ENCODE results near the gene SH3BP5L.
"Not testable (repeated sequence)": the region's sequence is repeated elsewhere in the genome, so short reads cannot be mapped to it uniquely, and the experiment has no call there.

SH3BP5L gene

DNA sequence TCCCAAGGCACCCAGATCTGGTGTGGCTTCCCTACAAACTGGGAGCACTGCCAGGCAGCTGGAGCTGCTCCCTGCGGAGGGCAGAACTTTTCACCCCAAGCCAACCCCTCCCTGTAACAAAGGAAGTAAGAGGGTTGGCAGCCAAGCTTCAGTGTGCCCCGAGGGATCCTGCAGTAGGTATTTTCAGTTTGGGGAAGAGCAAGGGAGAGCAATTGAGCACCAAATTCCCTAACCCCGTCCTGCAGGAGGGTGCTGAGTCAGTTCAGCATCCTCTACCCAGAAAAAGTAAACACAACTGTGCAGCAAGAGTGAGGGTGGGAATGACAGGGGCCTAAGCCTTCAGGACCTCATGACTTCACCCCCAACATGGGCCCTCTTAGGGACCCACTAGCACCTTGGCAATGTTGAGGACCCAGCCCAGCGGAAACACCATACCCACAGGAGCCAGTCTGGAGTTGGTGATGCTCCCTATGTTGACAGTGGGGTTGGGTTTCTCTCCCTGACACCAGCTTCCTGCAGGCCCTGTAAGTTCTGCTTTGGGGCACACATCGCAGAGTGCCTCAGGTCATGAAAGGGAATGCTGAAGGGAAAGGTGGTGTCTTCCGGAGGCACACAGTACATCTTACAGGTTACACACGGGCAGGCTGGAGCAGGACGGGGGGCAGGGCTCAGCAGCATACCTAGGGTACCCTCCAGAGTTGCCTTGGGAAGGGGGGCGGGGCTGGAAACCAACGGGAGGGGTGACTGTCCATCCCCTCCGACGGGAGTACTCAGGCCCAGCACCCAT lies 14.8 kb downstream of the SH3BP5L start:
- no peak for DNase-seq (ENCODE audit: low read depth in 2 of 2)

DNA sequence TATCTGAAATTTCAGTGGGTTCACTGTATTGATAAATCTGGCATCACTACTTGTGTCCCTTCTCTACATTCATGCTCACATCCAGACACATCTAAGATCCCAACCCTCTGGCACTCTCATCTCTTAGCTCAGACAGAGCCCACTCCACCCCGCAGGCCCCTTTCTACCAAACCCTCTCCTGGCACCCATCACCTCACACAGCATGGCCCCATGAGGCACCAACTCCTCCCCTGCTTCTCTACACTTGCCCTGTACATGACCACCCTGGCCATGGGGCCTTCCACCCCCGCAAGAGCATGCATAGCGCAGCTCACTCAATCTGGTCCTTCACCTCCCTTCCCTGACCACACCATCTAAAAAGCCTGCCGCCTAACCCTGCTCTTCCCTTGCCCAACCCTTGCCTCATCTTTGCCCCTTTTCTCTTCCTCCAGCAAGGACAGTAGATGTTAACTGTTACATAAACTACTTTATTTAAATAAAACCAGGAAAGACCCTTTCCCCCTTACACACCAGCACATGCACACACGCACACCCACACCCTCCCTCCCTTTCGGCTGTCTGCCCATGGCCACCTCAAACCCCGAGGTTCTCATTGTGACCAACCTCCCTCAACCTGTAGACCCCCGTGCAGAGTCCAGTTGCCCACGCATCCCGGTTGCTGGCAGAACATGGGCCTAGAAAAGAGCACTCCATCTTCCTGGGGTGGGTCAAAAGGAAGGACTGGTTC lies 15.6 kb downstream of the SH3BP5L start:
- DNase-seq (ENCODE audit: low read depth in 2 of 2), result no peak

DNA sequence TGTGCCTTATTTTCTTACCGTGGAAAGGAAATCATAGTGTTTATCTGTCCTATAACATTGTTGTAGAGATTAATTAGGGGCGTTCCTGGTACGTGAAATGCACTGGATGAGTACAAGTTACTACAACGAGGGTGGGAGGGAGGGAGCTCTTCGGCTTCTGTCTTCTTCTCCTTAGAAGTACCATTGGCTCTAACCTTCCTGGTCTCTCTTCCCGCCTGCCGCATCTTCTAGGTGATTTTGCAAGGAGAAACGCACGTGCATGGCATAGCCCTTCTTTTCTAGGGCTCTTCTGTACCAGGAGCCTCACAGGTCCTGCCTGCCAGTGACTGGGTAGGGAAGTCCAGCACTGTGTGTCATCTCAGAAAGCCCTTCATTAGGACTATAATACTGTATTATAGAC lies 16.8 kb downstream of the SH3BP5L start:
- DNase-seq (ENCODE audit: low read depth in 2 of 2), result no peak

DNA sequence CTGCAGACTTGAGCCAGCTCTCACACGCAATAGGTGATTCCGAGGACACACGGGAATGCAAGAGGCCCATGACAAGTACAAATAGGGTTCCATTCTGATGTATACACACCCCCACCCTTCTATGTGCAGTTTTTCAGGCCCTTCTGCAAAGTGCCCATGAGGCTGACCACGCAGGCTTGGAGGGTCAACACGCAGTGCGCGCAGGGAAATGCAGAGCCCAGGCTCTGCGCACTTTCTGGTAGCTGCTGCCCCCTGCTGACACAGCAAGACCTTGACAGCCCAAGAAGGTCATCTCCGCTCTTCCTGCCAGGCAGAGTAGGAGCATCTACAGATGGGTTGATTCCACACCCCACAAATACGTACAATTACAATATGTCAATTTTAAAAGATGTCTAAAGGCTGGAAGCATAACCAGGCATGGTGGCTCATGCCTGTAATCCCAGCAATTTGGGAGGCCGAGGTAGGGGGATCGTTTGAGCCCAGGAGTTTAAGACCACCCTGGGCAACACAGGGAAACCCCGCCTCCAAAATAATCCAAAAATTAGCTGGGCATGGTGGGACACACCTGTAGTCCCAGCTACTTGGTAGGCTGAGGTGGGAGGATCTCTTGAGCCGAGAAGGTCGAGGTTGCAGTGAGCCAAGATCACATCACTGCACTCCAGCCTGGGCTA lies 18.5 kb downstream of the SH3BP5L start:
- peak; percentile 29 to 32 for DNase-seq (ENCODE audit: low read depth in 2 of 2)

DNA sequence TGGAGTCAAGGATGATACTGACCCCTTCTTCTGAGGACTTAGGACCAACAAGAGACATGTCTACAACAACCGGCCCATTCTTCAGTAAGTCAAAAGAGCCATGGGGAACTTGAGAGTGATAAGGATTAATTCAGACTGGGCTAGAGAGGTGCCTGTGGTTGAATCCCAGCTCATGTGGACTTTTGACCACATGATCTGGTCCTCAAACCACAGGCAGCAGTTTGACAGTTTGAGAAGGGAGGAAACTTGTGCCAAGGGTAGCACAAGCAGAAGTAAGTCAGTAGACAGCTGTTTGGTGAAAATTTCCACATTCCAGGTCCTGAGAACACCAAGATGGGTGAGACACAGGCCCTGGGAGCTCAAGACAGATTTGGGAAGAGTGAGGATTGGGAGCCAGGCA lies 19.8 kb downstream of the SH3BP5L start:
- no peak for DNase-seq (ENCODE audit: low read depth in 2 of 2)

DNA sequence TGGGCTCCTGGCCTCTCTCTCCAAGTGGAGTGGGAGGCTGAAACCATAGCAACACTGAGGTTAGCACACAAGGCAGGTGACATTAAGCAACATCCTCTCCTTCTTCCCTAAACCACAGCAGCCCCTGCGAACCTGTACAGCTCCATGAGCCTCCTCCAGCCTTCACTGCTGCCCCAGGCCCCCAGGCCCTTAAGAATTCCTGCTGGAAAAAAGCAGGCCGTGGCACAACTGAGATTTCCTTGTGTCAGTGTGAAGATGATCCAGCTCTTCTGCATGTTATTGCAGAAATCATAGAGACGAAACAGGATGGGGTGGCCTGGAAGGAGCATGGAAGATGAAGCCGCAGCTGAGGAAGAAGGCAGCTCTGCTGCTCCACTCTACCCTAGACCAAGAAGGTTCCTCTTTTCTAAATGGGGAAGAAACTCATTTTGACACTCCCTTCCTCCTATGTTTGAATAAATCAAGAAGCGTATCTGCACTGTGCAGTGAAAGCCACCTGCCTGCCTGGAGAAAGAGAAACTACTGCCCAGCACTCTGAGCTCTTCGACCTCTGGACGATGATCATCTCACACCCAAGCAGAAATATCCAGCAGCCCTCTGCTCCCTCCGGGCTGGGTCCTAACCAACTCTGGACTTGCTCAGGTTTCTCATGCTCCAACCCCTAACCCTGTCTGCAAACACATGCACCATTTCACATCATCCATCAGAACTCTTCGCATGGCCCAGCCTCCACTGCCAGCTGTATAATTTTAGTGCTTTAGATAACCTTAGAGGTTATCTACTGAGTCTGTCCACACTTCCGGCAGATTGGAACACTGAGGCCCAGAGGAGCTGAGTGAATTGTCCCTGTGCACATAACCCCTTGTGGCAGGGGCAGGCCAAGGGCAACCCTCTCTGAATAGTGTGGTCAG lies 20.7 kb downstream of the SH3BP5L start:
- DNase-seq (ENCODE audit: low read depth in 2 of 2), result no peak

DNA sequence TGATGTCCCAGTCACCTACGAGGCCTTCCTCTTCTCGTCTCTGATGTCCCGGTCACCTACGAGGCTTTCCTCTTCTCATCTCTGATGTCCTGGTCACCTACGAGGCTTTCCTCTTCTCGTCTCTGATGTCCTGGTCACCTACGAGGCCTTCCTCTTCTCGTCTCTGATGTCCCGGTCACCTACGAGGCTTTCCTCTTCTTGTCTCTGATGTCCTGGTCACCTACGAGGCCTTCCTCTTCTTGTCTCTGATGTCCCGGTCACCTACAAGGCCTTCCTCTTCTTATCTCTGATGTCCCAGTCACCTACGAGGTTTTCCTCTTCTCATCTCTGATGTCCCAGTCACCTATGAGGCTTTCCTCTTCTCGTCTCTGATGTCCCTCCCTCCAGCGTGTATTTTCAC lies 22.2 kb downstream of the SH3BP5L start:
- DNase-seq (ENCODE audit: low read depth in 2 of 2), result not testable (repeated sequence)

DNA sequence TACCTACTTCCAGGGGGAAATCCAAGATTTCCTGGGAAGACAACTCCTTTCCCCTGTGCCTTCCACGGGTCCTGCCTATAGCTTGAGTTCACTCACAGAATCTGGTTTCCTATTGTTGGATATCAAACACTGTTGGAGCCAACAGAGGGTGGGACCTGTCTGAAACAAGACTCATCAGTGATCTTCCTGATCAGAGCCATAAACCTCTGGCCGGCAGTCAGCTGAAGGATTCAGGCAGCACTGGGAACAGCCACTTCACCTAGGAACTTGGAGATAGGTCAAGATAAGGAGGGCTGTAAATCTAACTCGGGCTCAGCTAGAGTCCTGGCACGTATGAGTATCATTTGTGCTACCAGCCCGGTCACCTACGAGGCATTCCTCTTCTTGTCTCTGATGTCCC lies 23.3 kb downstream of the SH3BP5L start:
- no peak for DNase-seq (ENCODE audit: low read depth in 2 of 2)

DNA sequence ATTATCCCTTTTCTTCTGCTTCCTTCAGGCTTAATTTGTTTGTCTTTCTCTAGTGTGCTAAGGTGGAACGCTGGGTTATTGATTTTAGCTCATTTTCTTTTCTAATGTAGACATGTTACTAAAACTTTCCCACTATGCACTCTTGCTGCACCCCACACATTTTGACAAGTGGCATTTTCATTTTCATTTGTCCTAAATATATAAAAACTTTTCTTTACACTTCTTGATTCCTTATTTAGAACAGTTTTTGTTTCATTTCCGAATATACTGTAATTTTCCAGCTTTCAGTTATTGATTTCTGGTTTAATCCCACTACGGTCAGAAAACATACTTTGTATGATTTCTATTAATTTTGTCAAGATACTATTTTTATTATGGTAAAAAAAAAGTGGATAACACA lies 25.3 kb downstream of the SH3BP5L start:
- no peak for DNase-seq (ENCODE audit: low read depth in 2 of 2)

DNA sequence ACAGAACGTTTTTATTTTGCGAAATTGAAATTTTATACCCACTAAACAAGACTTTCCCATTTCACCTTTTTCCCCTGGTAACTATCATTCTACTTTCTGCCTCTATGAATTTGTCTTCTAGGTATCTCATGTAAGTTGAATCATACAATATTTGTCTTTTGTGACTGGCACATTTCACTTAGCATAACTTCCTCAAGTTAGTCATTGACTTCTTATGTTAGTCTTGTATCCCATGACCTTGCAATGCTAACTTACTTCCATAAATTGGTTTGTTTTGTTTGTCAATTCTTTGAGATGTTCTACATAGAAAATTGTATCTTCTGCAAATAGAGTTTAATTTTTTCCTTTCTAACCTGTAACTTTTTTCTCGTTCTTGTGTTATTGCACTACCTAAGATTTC lies 26.9 kb downstream of the SH3BP5L start:
- DNase-seq (ENCODE audit: low read depth in 2 of 2), result no peak

DNA sequence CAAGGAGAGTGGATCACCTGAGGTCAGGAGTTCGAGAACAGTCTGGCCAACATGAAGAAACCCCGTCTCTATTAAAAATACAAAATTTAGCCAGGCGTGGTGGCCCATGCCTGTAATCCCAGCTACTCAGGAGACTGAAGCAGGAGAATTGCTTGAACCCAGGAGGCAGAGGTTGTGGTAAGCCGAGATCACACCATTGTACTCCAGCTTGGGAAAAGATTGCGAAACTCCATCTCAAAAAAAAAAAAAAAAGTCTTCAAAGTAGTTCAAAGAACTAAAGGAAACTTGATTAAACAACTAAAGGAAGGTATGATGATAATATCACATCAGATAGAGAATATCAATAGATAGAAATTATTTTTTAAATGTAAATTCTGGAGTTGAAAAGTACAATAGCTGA lies 31.1 kb downstream of the SH3BP5L start:
- not testable (repeated sequence) for DNase-seq (ENCODE audit: low read depth in 2 of 2)

DNA sequence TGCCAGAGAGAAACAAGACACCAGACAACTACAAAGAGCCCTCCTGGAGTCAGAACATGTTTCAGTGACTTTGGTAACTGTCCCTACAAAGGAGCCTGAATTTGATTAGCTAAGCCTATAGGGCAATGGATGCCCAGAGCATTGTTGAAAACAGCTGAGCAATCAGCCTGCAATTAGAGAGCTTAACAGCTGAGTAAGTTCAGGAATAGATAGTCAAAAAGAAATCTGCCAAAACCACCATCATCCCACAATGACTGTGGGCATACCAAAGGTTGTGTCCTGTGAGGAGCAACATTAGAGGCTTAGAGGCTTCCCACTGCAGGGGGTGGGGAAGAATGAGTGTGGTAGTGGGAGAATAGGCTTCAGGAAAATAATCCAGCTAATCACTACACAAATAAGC lies 32.1 kb downstream of the SH3BP5L start:
- DNase-seq (ENCODE audit: low read depth in 2 of 2), result no peak

DNA sequence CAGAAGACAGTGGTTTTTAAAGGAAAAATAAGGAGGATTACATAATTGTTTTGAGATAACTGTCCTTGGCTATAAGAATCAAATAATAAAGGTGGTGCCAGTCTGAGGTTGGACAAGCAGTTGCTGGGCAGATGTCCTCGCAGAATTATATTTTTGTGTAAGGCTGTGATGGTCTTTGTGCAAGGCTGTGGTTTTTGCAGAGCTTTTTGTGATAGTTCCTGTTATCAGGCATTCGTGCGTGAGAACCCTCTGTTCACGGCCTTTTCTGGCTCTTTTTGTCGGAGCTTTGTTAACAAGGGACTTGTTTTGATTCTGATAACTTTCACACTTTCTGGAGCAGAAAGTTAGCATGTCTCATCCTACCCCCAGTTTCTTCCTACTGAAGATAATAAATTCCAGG lies 33.4 kb downstream of the SH3BP5L start:
- no peak for DNase-seq (ENCODE audit: low read depth in 2 of 2)

DNA sequence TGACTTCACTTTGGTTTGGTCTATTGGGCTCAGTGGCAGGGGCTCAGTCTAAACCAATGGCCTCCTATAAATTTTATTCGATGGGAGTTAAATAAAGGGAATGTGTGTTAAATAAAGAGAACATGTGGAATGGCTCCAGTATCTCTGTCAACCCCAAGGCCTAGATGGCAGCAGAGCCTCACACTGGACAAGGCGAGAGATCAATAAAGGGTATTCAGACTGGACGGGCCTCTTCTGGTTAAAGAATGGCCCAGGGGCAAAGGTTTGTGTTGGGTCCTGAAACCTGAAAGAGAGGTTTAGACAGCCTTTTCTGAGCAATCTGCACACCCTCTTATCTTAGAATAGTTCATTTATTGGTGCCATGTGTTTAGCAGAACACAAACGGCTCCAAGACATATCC lies 34.7 kb downstream of the SH3BP5L start:
- no peak for DNase-seq (ENCODE audit: low read depth in 2 of 2)

DNA sequence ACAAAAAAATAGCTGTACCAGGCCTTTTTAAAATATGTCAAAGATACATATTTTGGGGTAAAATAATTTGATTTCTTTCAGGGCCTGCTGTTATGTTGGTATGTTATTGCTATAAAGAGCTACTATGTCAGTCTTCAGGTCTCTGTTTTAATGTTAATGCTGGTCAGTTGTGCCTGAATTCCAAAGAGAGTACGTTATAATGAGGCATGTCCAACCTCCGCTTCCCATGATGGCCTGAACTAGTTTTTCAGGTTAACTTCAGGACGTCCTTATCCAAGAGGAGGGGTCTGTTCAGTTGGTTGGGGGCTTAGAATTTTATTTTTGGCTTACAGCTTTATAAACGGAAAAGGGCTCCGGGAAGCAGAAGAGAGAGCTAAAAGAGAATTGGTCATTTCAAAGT lies 35.3 kb downstream of the SH3BP5L start:
- no peak for DNase-seq (ENCODE audit: low read depth in 2 of 2)

DNA sequence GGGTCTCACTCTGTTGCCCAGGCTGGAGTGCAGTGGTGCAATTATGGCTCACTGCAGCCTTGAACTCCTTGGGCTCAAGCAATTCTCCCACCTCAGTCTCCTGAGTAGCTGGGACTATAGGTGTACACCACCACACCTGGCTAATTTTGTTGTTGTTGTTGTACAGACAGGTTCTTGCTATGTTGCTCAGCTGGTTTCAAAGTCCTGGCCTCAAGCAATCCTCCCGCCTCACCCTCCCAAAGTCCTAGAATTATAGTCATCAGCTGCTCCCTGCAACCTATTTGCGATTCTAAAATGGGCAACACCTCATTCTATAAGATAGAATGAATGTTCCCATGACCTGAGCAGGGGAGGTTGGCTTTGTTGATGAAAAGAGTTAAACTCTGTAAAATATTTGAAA lies 36.4 kb downstream of the SH3BP5L start:
- not testable (repeated sequence) for DNase-seq (ENCODE audit: low read depth in 2 of 2)

DNA sequence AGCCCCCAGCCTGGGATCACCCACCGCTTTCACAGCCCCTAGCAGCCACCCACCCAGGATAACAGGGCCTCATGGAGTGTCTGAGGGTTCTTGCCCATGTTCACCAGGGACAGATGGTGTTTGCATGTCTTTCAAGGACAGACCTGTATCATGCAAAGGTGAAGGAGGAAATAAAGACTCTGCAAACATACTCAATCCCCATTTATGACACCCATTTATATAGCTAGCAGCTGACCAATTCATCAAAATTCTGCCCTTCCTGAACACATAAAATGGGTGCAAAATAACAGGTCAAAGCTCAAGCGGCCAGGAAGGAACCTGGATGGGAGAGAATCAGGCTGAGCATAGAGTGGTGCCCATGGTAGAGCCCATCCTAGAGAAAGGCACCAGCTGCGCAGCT lies 37.4 kb downstream of the SH3BP5L start:
- no peak for DNase-seq (ENCODE audit: low read depth in 2 of 2)

DNA sequence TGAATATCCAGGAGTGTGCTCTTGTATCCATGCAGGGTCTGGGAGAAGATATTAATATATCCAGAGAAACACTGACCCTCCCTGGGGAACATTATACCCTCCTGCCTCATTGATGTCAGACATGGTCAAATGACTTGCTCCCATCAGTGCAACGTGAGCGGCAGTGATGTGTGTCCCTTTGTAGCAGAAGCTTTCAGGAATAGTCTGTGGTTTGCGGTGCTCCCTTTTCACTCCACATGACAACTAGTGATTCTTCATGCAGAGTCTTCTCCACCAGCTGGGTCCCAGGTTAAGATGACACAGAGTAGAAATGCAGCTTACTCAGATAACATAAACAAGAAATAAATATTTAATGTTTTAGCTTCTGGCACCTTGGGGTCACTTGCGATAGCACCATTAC lies 38.3 kb downstream of the SH3BP5L start:
- no peak for DNase-seq (ENCODE audit: low read depth in 2 of 2)

DNA sequence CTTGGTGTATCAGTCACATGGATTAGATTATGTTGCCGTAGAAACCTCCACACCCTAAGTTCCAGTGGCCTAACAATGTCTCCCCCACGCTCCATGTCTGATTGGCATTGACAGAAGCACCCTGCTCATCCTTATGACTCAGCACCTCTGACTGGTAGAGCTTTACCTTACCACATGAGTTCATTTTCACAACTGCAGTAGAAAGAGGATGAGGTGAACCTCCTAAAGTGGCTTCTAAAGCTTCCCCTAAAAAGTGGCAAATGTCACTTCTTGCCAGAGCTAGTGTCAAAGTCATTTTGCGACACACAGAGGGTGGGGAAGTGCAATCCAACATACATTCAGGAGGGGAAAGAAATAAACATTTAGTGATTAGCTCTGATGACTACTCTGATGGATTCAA lies 39.6 kb downstream of the SH3BP5L start:
- DNase-seq (ENCODE audit: low read depth in 2 of 2), result no peak

DNA sequence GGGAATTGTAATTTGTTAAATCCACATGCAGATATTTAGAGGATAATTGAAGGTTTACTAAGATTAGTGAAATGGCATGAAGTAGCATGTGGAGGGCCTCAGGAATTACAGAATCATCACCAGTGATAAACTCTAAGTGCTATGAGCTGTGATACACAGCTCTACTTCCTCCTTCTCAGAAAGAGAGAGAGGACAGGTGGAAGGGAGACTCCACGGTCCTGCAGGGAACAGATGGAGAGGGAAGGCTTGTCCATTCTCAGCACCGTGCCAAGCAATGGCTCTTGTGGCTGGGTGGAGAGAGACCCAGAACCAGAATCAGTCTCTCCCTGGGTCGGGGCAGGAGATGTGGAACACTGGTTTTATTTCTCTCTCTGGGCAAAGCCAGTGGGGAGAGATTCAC lies 42.3 kb downstream of the SH3BP5L start:
- no peak for DNase-seq (ENCODE audit: low read depth in 2 of 2)

DNA sequence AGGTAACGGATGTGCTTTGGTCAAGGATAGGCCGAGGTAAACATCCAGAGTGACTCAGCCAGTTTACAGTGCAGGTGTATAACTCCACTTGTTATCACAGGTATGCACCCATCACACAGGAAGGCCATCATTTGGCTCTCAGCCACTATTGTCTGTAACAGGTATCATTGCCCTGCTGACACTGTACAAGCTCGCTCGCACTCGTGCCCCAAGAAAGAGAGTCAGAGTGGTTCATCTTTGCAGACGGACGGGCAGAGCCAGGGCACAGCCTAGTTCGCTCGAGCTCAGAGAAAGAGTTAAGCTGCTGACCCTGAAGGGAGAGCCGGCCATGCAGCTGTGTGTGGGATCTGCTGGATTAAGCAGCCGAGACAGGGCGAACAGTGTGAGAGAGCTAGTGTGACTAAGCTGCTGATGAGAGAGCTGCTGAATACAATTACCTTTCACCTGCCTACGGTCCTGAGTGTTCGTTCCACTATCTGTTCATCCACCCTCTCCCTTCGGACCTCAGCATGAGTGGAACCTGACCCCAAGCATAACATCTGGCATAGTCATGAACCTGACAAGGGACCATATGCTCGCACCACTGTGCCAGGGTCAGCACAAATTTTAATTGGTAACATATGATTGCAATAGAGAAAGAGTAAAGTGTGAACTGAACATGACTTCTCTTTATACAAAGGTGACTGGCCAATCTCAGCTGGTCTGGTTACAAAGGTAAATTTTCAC lies 43.1 kb downstream of the SH3BP5L start:
- no peak for DNase-seq (ENCODE audit: low read depth in 2 of 2)
